HG02885 (cell line): ENCODE measurements around the gene CEBPZOS.
"Not testable (repeated sequence)": the region's sequence is repeated elsewhere in the genome, so short reads cannot be mapped to it uniquely, and the experiment has no call there.

Experiments
- ATAC-seq: cut with Tn5 transposase; IDR thresholded peaks from one replicate; pipeline ENCODE4 v1.9.1; 2021; ENCODE audit warnings: mild to moderate bottlenecking; ENCODE audit not compliant: unreplicated experiment, poor library complexity

The CEBPZOS gene

GRCh38 chr2:37190290-37190689, 6.0 kb upstream of the CEBPZOS start:
- ATAC-seq: no peak

- ATAC-seq: no peak
These were observed 5.0 kb upstream of the CEBPZOS start for GRCh38 chr2:37191253-37191652.

- ATAC-seq: no peak
These were observed 4.5 kb upstream of the CEBPZOS start for GRCh38 chr2:37191747-37192146.

GRCh38 chr2:37192551-37192950, 3.7 kb upstream of the CEBPZOS start:
- ATAC-seq: no peak

GRCh38 chr2:37195862-37196319, 405 bp upstream of the CEBPZOS start:
- ATAC-seq: not testable (repeated sequence)

GRCh38 chr2:37198681-37199065, 2.4 kb downstream of the CEBPZOS start:
- no peak for ATAC-seq

- ATAC-seq: no peak
These were observed 4.9 kb downstream of the CEBPZOS start for GRCh38 chr2:37201208-37201607.

- ATAC-seq: no peak
These were observed 5.5 kb downstream of the CEBPZOS start for GRCh38 chr2:37201766-37202165.

- no peak for ATAC-seq
These were observed 7.4 kb downstream of the CEBPZOS start for GRCh38 chr2:37203708-37204107.

- not testable (repeated sequence) for ATAC-seq
These were observed 8.9 kb downstream of the CEBPZOS start for GRCh38 chr2:37205071-37205661.

- ATAC-seq: no peak
These were observed 9.5 kb downstream of the CEBPZOS start for GRCh38 chr2:37205689-37206341.

GRCh38 chr2:37206760-37207159, 10.5 kb downstream of the CEBPZOS start:
- ATAC-seq: not testable (repeated sequence)

GRCh38 chr2:37211212-37211611, 14.9 kb downstream of the CEBPZOS start:
- ATAC-seq: no peak

GRCh38 chr2:37211939-37212338, 15.6 kb downstream of the CEBPZOS start:
- no peak for ATAC-seq

- ATAC-seq: no peak
These were observed 19.0 kb downstream of the CEBPZOS start for GRCh38 chr2:37215250-37215649.

GRCh38 chr2:37219046-37219445, 22.8 kb downstream of the CEBPZOS start:
- ATAC-seq: no peak

- no peak for ATAC-seq
These were observed 26.8 kb downstream of the CEBPZOS start for GRCh38 chr2:37223131-37223530.

- no peak for ATAC-seq
These were observed 27.8 kb downstream of the CEBPZOS start for GRCh38 chr2:37224063-37224462.

GRCh38 chr2:37225129-37225528, 28.8 kb downstream of the CEBPZOS start:
- not testable (repeated sequence) for ATAC-seq

- no peak for ATAC-seq
These were observed 30.6 kb downstream of the CEBPZOS start for GRCh38 chr2:37226863-37227262.

GRCh38 chr2:37228788-37229187, 32.5 kb downstream of the CEBPZOS start:
- no peak for ATAC-seq

GRCh38 chr2:37230581-37230980, 34.3 kb downstream of the CEBPZOS start:
- no peak for ATAC-seq
